Ascending aorta (tissue), 2 donors: ENCODE data around the gene SMKR1. TPM values are rescaled to one million over a fixed set of nuclear protein-coding genes. Genes with fewer than 3 reads are reported as not detected.
"Not testable (repeated sequence)": the region's sequence is repeated elsewhere in the genome, so short reads cannot be mapped to it uniquely, and the experiment has no call there.

ENCODE experiments used
- DNase-seq, 2 donors: peaks; one replicate each; pipeline ENCODE4 v3.0.0-alpha.2; 2019; ENCODE audit warnings: low spot score in 2 of 2
- H3K27ac ChIP-seq, 2 donors: fragments of 200-600 bp; sonication (generic); one replicate each; pipeline ENCODE4 v1.5.1; 2016 to 2017; ENCODE audit warnings: mild to moderate bottlenecking in 1 of 2
- H3K27me3 ChIP-seq: fragments of 200-600 bp; sonication (generic); one replicate; pipeline ENCODE4 v1.5.1; 2017
- H3K36me3 ChIP-seq, 2 donors: fragments of 200-600 bp; sonication (generic); one replicate each; pipeline ENCODE4 v1.5.1; 2016
- H3K4me1 ChIP-seq, 2 donors: fragments of 200-600 bp; sonication (generic); one replicate each; pipeline ENCODE4 v1.5.1; 2016 to 2017; ENCODE audit warnings: mild to moderate bottlenecking in 1 of 2
- H3K4me3 ChIP-seq, 2 donors: fragments of 200-600 bp; sonication (generic); one replicate each; pipeline ENCODE4 v1.5.1; 2016 to 2017; ENCODE audit warnings: mild to moderate bottlenecking in 1 of 2
- H3K9me3 ChIP-seq, 2 donors: fragments of 200-600 bp; sonication (generic); one replicate each; pipeline ENCODE4 v1.5.1; 2016
- intact Hi-C: fragments of 100-400 bp; cut with DNase I; formaldehyde crosslinking; loops from one replicate; pipeline ENCODE4 v1.15.1; 2023
- total RNA-seq: library from RNA; depleted of rRNA; stranded (reverse); fragments of >200 nt; gene quantifications from one replicate; pipeline ENCODE4 v1.1.0, GENCODE V29; 2016
- TF ChIP-seq, protein P1 (sequence below), 3 experiments: fragments of 200-600 bp in 2 of 3; fragments of 450-650 bp in 1 of 3; sonication (generic) in 2 of 3; IDR thresholded peaks; one replicate each; pipeline ENCODE4 v1.5.1; 2016 to 2019; ENCODE audit warnings: antibody characterized with exemption in 3 of 3, mild to moderate bottlenecking in 1 of 3, moderate library complexity in 1 of 3

Gene SMKR1
- total RNA-seq, 1 donor from 2014 or later = not detected

DNA sequence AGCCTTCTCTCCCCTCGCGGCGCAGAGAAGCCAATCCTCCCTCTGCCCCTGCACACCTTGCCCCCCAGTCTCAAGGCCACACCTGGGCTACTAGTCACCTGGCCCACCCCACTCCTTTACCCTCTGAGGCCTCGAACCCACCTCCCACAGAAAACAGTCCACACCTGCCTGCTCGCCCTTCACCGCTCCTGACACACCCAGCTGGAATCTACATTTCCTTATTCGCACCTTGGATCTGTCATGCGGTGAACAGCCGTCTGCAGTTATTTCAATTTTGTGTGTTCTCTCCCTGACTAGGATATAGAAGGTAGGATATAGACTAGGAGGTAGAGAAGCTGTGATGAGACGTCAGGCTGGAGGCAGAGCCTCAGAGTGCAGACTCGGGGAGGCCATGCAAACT, 29.4 kb downstream of the SMKR1 start:
- TF ChIP-seq, protein P1, sequence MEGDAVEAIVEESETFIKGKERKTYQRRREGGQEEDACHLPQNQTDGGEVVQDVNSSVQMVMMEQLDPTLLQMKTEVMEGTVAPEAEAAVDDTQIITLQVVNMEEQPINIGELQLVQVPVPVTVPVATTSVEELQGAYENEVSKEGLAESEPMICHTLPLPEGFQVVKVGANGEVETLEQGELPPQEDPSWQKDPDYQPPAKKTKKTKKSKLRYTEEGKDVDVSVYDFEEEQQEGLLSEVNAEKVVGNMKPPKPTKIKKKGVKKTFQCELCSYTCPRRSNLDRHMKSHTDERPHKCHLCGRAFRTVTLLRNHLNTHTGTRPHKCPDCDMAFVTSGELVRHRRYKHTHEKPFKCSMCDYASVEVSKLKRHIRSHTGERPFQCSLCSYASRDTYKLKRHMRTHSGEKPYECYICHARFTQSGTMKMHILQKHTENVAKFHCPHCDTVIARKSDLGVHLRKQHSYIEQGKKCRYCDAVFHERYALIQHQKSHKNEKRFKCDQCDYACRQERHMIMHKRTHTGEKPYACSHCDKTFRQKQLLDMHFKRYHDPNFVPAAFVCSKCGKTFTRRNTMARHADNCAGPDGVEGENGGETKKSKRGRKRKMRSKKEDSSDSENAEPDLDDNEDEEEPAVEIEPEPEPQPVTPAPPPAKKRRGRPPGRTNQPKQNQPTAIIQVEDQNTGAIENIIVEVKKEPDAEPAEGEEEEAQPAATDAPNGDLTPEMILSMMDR (IDR thresholded peaks at IDR 0.05) = no peak
- H3K4me1 ChIP-seq = no peaks in the 10 kb centered on the region
- no peak for DNase-seq
- intact Hi-C loops = no loop called here
- no peak overlapping the region for H3K27ac ChIP-seq
- H3K4me3 ChIP-seq = no peak overlapping the region
- no peaks in the 10 kb centered on the region for H3K36me3 ChIP-seq
- H3K9me3 ChIP-seq = no peaks in the 10 kb centered on the region
- H3K27me3 ChIP-seq = no peaks in the 10 kb centered on the region

DNA sequence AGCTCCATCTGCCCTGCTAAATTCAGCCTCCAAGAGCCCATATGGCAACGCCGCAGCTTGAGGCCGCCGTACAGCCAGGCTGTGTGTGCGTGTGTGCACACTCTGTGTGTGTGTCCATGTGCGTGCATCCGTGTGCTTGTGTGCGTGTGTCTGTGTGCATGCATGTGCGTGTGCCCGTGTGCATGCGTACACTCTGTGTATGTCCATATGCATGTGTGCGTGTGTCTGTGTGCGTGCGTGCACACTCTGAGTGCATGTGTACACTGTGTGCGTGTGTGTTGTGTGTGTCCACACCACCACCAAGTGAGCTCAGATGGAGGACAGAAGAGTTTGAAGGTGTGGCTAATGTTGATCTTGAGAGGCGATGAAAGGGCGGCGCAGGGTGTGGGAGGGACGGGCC, 30.0 kb downstream of the SMKR1 start:
- TF ChIP-seq, protein P1 (IDR thresholded peaks at IDR 0.05) = no peak
- intact Hi-C loops = no loop called here
- no peaks in the 10 kb centered on the region for H3K27me3 ChIP-seq
- DNase-seq = no peak
- H3K36me3 ChIP-seq = no peaks in the 10 kb centered on the region
- no peak overlapping the region for H3K27ac ChIP-seq
- H3K9me3 ChIP-seq = no peaks in the 10 kb centered on the region
- no peak overlapping the region for H3K4me3 ChIP-seq
- H3K4me1 ChIP-seq = no peaks in the 10 kb centered on the region

DNA sequence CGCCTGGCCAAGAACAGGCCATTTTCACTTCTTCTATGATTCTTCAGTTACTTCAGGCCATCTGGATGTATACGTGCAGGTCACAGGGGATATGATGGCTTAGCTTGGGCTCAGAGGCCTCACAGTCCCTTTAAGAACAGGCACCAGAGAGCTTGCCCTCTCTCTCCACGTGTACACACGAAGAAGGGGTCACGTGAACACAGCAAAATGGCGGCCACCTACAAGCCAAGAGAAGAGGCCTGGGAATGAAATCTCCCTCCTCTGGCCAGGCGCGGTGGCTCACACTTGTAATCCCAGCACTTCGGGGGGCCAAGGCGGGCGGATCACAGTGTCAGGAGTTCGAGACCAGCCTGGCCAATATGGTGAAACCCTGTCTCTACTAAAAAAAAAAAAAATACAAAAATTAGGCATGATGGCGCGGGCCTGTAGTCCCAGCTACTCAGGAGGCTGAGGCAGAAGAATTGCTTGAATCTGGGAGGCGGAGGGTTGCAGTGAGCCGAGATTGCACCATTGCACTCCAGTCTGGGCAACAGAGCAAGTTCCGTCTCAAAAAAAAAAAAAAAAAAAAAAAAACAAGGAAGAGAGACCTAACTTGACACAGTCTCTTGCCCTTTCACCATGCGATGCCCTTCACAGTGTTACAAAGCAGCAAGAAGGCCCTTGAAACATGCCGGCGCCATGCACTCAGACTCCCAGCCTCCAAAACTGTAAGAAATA, 32.4 kb downstream of the SMKR1 start:
- intact Hi-C loops, DNase-seq, H3K4me3 ChIP-seq, H3K27ac ChIP-seq, H3K27me3 ChIP-seq, H3K36me3 ChIP-seq, H3K9me3 ChIP-seq, H3K4me1 ChIP-seq: not testable (repeated sequence)

DNA sequence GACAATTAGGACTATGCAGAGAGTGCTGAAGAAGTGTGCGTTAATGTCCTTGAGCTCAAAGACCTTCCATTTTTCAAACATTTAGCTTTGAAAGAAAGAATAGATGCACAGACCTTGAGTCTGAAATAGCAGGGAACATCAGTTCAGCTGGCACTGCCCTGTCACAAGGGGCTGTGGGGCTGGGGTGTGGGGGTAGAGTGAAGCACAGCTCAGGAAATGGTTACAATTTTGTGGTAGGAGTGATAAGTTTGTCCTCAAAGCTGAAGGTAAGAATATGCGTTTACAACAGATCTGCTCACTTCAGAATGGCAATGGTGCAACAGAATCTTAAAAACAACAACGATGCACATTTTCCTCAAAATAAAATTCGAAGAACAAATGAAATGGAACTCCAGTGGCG, 33.6 kb downstream of the SMKR1 start:
- DNase-seq = no peak

DNA sequence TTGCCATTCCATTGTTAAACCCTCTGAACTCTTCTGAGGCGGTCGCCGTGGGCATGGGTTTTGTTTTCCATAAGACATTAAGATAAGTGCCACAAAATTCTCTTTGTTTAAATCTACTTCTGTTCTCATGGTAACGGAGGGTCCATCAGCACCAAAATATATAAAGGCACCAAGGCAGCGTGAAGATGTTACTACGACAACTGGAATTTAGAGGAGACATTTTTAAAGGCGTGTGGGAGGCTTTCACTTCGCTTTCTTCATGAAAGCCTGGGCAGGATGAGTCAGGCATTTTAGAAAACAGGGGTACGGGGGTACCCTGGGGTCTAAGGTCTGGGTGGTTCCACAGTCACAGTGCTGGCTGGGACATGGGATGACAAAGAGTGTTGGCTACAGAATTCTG, 34.0 kb downstream of the SMKR1 start:
- TF ChIP-seq, protein P1 (IDR thresholded peaks at IDR 0.05) = no peak
- H3K9me3 ChIP-seq = no peaks in the 10 kb centered on the region
- H3K36me3 ChIP-seq = no peaks in the 10 kb centered on the region
- H3K4me1 ChIP-seq = no peaks in the 10 kb centered on the region
- intact Hi-C loops = no loop called here
- H3K27ac ChIP-seq = no peak overlapping the region
- no peak overlapping the region for H3K4me3 ChIP-seq
- no peaks in the 10 kb centered on the region for H3K27me3 ChIP-seq
- DNase-seq = no peak

More for the DNA sequence above, 33.6 kb downstream of the SMKR1 start:
- no peaks in the 10 kb centered on the region for H3K4me1 ChIP-seq
- H3K27ac ChIP-seq = no peak overlapping the region
- TF ChIP-seq, protein P1 (IDR thresholded peaks at IDR 0.05) = no peak
- no peaks in the 10 kb centered on the region for H3K9me3 ChIP-seq
- H3K36me3 ChIP-seq = no peaks in the 10 kb centered on the region
- intact Hi-C loops = no loop called here
- H3K27me3 ChIP-seq = no peaks in the 10 kb centered on the region
- no peak overlapping the region for H3K4me3 ChIP-seq

DNA sequence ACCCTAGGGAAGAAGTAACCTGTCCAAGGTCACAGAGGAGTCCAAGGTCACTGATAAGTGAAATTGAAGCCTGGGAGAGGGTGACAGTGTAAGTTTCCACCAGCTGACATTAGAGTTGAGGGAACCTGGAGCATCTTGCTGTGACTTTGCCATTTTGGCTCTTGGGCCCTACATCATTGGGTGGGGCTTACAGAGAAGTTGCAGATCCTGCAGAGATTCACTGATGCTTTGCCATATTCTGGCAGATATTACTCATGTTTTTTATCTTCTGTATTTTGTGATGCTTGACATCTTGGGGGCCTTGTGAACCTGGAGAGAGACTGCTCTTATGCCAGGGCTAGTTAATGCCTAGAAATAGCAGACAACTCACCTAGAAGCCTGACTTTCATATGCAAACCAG, 36.5 kb downstream of the SMKR1 start:
- no peaks in the 10 kb centered on the region for H3K27me3 ChIP-seq

More for the DNA sequence above, 36.5 kb downstream of the SMKR1 start:
- intact Hi-C loops = no loop called here
- Histone ChIP-seq H3K9me3 (no peaks in the 10 kb centered on the region), H3K4me1 (no peaks in the 10 kb centered on the region), H3K27ac (no peak overlapping the region), H3K36me3 (no peaks in the 10 kb centered on the region), H3K4me3 (no peak overlapping the region)
- TF ChIP-seq, protein P1 (IDR thresholded peaks at IDR 0.05) = no peak
- DNase-seq = no peak
